HEK293 (cell line): ENCODE data around the gene ELAVL1.

Experiments
- ATF2 ChIP-seq: fragments of 450-650 bp; formaldehyde crosslinking; IDR thresholded peaks from 2 replicates; pipeline ENCODE4 v1.5.1; 2016; ENCODE audit warnings: missing biosample characterization, missing genetic modification characterization, low read depth
- CTCF ChIP-seq: fragments of 450-650 bp; formaldehyde crosslinking; IDR thresholded peaks from 2 replicates; pipeline ENCODE4 v1.5.1; 2016; ENCODE audit warnings: missing biosample characterization, missing genetic modification characterization
- PATZ1 ChIP-seq: fragments of 450-650 bp; formaldehyde crosslinking; IDR thresholded peaks from 2 replicates; pipeline ENCODE4 v1.5.1; 2016; ENCODE audit warnings: missing biosample characterization, missing genetic modification characterization
- PRDM10 ChIP-seq: fragments of 450-650 bp; formaldehyde crosslinking; IDR thresholded peaks from 2 replicates; pipeline ENCODE4 v1.5.1; 2016; ENCODE audit warnings: missing biosample characterization, missing genetic modification characterization
- REST ChIP-seq: fragments of 450-650 bp; formaldehyde crosslinking; IDR thresholded peaks from 2 replicates; pipeline ENCODE4 v1.5.1; 2016; ENCODE audit warnings: missing biosample characterization, missing genetic modification characterization
- SETDB1 ChIP-seq: IDR thresholded peaks from one replicate; pipeline ENCODE4 v1.6.1; 2017; ENCODE audit warnings: mild to moderate bottlenecking, low read length, moderate library complexity, mixed read lengths; ENCODE audit not compliant: insufficient read length
- TRIM28 ChIP-seq: IDR thresholded peaks from 2 replicates; pipeline ENCODE4 v1.6.1; 2011; ENCODE audit warnings: low read length, control low read depth, borderline replicate concordance
- ZBTB11 ChIP-seq: fragments of 450-650 bp; formaldehyde crosslinking; conservative IDR thresholded peaks from 2 replicates; pipeline ENCODE4 v1.5.1; 2016; ENCODE audit warnings: low read depth, missing biosample characterization, missing genetic modification characterization
- ZBTB21 ChIP-seq: fragments of 450-650 bp; formaldehyde crosslinking; IDR thresholded peaks from 2 replicates; pipeline ENCODE4 v1.5.1; 2017; ENCODE audit warnings: missing biosample characterization, missing genetic modification characterization
- ZNF157 ChIP-seq: fragments of 450-650 bp; formaldehyde crosslinking; IDR thresholded peaks from 2 replicates; pipeline ENCODE4 v1.5.1; 2016; ENCODE audit warnings: missing biosample characterization, missing genetic modification characterization
- ZNF18 ChIP-seq: fragments of 450-650 bp; formaldehyde crosslinking; IDR thresholded peaks from 2 replicates; pipeline ENCODE4 v1.5.1; 2016; ENCODE audit warnings: missing biosample characterization, missing genetic modification characterization
- ZNF561 ChIP-seq: fragments of 450-650 bp; IDR thresholded peaks from 2 replicates; pipeline ENCODE4 v1.5.1; 2018; ENCODE audit warnings: missing biosample characterization, missing genetic modification characterization, borderline replicate concordance
- ZNF76 ChIP-seq: fragments of 450-650 bp; formaldehyde crosslinking; IDR thresholded peaks from 2 replicates; pipeline ENCODE4; 2016; ENCODE audit warnings: low read depth, missing biosample characterization, missing genetic modification characterization, borderline replicate concordance
- ZSCAN30 ChIP-seq: fragments of 450-650 bp; IDR thresholded peaks from 2 replicates; pipeline ENCODE4 v1.5.1; 2018; ENCODE audit warnings: missing biosample characterization, mild to moderate bottlenecking, missing genetic modification characterization, moderate library complexity

GRCh38 chr19:8042900-8043299 lies 37.5 kb upstream of the ELAVL1 start:
- no peak for TF ChIP-seq ZNF561 (tag by site-specific recombination)
- no peak for TF ChIP-seq CTCF
- no peak for TF ChIP-seq ZNF18
- no peak for TF ChIP-seq ZNF157 (tag by site-specific recombination)
- TF ChIP-seq ZBTB21 (tag by site-specific recombination), result no peak
- no peak for TF ChIP-seq TRIM28
- no peak for TF ChIP-seq REST (tag by site-specific recombination)
- no peak for TF ChIP-seq PRDM10 (tag by site-specific recombination)
- TF ChIP-seq ATF2 (tag by site-specific recombination), result no peak
- no peak for TF ChIP-seq ZBTB11 (tag by site-specific recombination)
- TF ChIP-seq ZNF76 (tag by site-specific recombination), result no peak
- no peak for TF ChIP-seq ZSCAN30 (tag by site-specific recombination)
- no peak for TF ChIP-seq SETDB1
- TF ChIP-seq PATZ1, result no peak
